Duodenal mucosa (tissue), 2 donors: Measurements from ENCODE around the gene COL28A1.
"Not testable (repeated sequence)": the region's sequence is repeated elsewhere in the genome, so short reads cannot be mapped to it uniquely, and the experiment has no call there.

Experiments used
- H3K27ac ChIP-seq: one replicate; pipeline ENCODE4 v1.7.0; 2013; ENCODE audit warnings: low read depth, low read length
- H3K27me3 ChIP-seq, 2 donors: one replicate each; pipeline ENCODE4 v1.7.0; 2013; ENCODE audit warnings: low read length in 2 of 2, control low read depth in 1 of 2; ENCODE audit not compliant: insufficient read depth in 2 of 2, control insufficient read depth in 1 of 2
- H3K36me3 ChIP-seq, 2 donors: one replicate each; pipeline ENCODE4 v1.7.0; 2013; ENCODE audit warnings: low read length in 2 of 2, control low read depth in 1 of 2; ENCODE audit not compliant: insufficient read depth in 2 of 2, control insufficient read depth in 1 of 2
- H3K4me1 ChIP-seq, 2 donors: one replicate each; pipeline ENCODE4 v1.7.0; 2013; ENCODE audit warnings: low read length in 2 of 2, control low read depth in 1 of 2; ENCODE audit not compliant: insufficient read depth in 2 of 2, control insufficient read depth in 1 of 2
- H3K4me3 ChIP-seq, 2 donors: one replicate each; pipeline ENCODE4 v1.7.0; 2013; ENCODE audit warnings: low read length in 2 of 2, low read depth in 1 of 2
- H3K9ac ChIP-seq, 2 donors: one replicate each; pipeline ENCODE4 v1.7.0; 2013; ENCODE audit warnings: low read length in 2 of 2, low read depth in 1 of 2
- H3K9me3 ChIP-seq, 2 donors: one replicate each; pipeline ENCODE4 v1.7.0; 2013; ENCODE audit warnings: low read length in 2 of 2, control low read depth in 1 of 2; ENCODE audit not compliant: control insufficient read depth in 1 of 2

COL28A1 gene

DNA sequence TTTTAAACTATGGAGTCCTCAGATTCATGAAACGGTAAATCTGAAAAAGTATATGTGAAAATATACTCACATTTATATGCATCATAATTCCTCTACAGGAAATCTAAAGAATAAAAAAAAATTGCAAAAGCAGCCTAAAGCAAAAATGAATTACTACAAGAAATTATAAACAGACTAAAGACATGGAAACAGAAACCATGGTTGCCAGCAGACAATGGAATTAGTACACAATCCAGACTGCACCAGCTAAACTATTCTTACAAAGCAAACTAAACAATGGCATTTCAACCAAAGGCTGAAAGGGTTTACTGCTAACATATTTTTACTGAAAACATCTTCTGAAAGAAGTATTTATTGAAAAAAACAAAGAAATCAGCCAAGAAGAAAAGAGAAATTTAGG is 51.6 kb downstream of the COL28A1 start:
- Histone ChIP-seq H3K27ac (no peak overlapping the region), H3K9ac (no peak overlapping the region), H3K9me3 (peaks cover 16 to 17% of the 10 kb centered on the region in 2 donors), H3K36me3 (no peaks in the 10 kb centered on the region), H3K4me3 (no peak overlapping the region), H3K27me3 (no peaks in the 10 kb centered on the region), H3K4me1 (no peaks in the 10 kb centered on the region)

GRCh38 chr7:7481802-7482201 is 53.9 kb downstream of the COL28A1 start:
- Histone ChIP-seq H3K9ac (no peak overlapping the region), H3K27ac (no peak overlapping the region), H3K9me3 (peaks cover 10 to 11% of the 10 kb centered on the region in 2 donors), H3K4me1 (no peaks in the 10 kb centered on the region), H3K27me3 (no peaks in the 10 kb centered on the region), H3K4me3 (no peak overlapping the region), H3K36me3 (no peaks in the 10 kb centered on the region)

DNA sequence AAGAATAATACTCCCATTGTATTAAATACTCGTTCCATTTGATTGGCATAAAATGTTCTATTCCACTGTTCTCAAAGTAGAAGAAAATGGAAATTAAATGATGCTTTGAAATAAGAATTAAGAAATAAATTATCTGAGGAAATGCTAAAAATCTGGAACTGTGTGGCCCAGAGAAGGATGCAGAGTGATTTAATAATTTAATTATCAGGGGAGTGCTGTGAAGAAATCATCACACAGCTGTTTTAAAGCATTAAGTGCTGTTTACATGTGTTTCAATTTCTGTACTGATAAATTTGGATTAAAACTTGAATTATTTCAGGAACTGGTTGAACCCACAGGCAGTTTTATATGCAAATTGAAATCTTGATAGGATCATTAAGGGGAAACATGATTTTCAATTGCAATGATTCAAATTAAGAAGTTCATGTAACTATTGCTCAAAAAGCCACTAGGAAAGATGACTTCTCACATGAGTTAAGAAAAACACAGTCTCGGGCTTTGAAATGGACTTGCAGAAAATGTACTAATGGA is 56.3 kb downstream of the COL28A1 start:
- peaks cover 4 to 6% of the 10 kb centered on the region in 2 donors for H3K9me3 ChIP-seq
- H3K9ac ChIP-seq = no peak overlapping the region
- no peaks in the 10 kb centered on the region for H3K36me3 ChIP-seq
- H3K27ac ChIP-seq = no peak overlapping the region
- H3K4me1 ChIP-seq = no peaks in the 10 kb centered on the region
- no peaks in the 10 kb centered on the region for H3K27me3 ChIP-seq
- no peak overlapping the region for H3K4me3 ChIP-seq

- no peak overlapping the region for H3K27ac ChIP-seq
- no peak overlapping the region for H3K9ac ChIP-seq
- no peaks in the 10 kb centered on the region for H3K27me3 ChIP-seq
- no peaks in the 10 kb centered on the region for H3K36me3 ChIP-seq
- no peaks in the 10 kb centered on the region for H3K4me1 ChIP-seq
- no peak overlapping the region for H3K4me3 ChIP-seq
- peaks cover 3 to 4% of the 10 kb centered on the region in 2 donors for H3K9me3 ChIP-seq
Measured at GRCh38 chr7:7478569-7478968, 57.1 kb downstream of the COL28A1 start.

- H3K9ac ChIP-seq, H3K27ac ChIP-seq, H3K36me3 ChIP-seq, H3K27me3 ChIP-seq, H3K4me1 ChIP-seq, H3K9me3 ChIP-seq, H3K4me3 ChIP-seq: not testable (repeated sequence)
Measured at GRCh38 chr7:7477641-7478040, 58.0 kb downstream of the COL28A1 start.

GRCh38 chr7:7476381-7476780 is 59.3 kb downstream of the COL28A1 start:
- Histone ChIP-seq H3K4me1 (no peaks in the 10 kb centered on the region), H3K27ac (no peak overlapping the region), H3K36me3 (no peaks in the 10 kb centered on the region), H3K27me3 (no peaks in the 10 kb centered on the region), H3K9ac (no peak overlapping the region), H3K4me3 (no peak overlapping the region), H3K9me3 (no peaks in the 10 kb centered on the region)

DNA sequence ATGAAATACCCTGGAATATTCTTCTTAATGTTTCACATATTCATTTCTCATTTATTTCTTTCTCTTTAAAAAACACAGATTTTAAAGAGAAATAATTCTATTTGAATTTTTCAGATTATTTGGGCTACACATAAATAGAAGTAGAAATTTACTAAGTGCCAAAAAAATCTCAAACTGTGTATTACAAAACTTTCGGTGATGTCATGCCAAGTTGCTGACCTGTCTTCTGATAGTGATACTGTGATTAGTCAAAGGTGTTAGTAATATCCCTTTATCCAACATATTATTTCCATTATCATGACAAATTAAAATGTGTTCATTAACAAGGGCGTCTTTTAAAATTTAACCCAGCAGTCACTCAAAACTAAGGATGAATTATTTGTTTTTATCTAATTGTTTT is 60.1 kb downstream of the COL28A1 start:
- H3K4me1 ChIP-seq = no peaks in the 10 kb centered on the region
- H3K4me3 ChIP-seq = no peak overlapping the region
- no peaks in the 10 kb centered on the region for H3K36me3 ChIP-seq
- H3K9ac ChIP-seq = no peak overlapping the region
- H3K9me3 ChIP-seq = no peaks in the 10 kb centered on the region
- H3K27ac ChIP-seq = no peak overlapping the region
- no peaks in the 10 kb centered on the region for H3K27me3 ChIP-seq

DNA sequence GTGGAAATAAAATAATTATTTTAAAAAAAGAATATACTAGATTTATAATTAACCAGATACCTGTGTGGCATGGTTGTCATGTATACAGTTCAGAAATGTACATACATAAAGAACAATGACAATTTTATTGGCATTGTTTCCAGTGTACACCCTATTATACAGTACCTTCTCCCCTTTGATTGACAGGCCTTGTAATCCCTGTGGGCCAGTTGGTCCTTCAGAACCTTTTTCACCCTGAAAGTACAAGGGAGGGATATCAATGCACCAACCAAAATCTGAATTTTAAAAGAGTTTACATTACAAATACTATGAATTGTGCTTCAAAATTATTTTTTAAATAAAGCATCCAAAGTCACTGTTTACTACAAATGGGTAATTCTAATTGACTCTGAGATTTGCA is 61.2 kb downstream of the COL28A1 start:
- Histone ChIP-seq H3K27me3 (no peaks in the 10 kb centered on the region), H3K4me3 (no peak overlapping the region), H3K9me3 (no peaks in the 10 kb centered on the region), H3K4me1 (no peaks in the 10 kb centered on the region), H3K36me3 (no peaks in the 10 kb centered on the region), H3K27ac (no peak overlapping the region), H3K9ac (no peak overlapping the region)

- not testable (repeated sequence) for H3K4me3 ChIP-seq, H3K9me3 ChIP-seq, H3K9ac ChIP-seq, H3K27ac ChIP-seq, H3K36me3 ChIP-seq, H3K4me1 ChIP-seq, H3K27me3 ChIP-seq
Measured at GRCh38 chr7:7464991-7465765, 70.5 kb downstream of the COL28A1 start.

DNA sequence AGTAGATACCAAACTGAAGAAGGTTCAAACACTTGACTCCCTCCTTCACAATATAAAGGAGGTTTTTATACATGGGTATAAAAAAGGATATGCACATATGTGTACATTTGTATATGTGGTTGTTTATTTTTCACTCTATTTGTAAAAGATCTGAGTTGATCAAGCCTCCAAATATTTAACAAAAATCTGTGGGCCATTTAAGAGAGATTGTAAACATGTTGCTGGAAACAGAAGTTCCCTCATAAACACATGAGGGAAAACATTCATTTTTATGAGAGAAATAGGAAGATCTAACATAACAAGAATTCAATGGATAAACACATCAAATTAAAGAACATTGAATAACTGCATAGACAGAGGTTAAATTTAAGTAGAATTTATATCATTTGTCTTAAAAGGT is 81.7 kb downstream of the COL28A1 start:
- Histone ChIP-seq H3K36me3 (no peaks in the 10 kb centered on the region), H3K9ac (no peak overlapping the region), H3K27me3 (no peaks in the 10 kb centered on the region), H3K4me3 (no peak overlapping the region), H3K4me1 (peaks cover 0 to 4% of the 10 kb centered on the region in 2 donors), H3K27ac (no peak overlapping the region), H3K9me3 (peaks cover 2 to 4% of the 10 kb centered on the region in 2 donors)
